Putamen (tissue), 1 donor: ENCODE data around the gene ADCY5.

Experiments used
- DNase-seq: peaks from one replicate; pipeline ENCODE4 v3.0.0-alpha.2; 2016; ENCODE audit warnings: low spot score

Gene ADCY5

GRCh38 chr3:123406598-123406997 lies 42.3 kb downstream of the ADCY5 start:
- no peak for DNase-seq

GRCh38 chr3:123405936-123406510 lies 42.9 kb downstream of the ADCY5 start:
- DNase-seq: no peak

- no peak for DNase-seq
Measured at GRCh38 chr3:123405021-123405420, 43.9 kb downstream of the ADCY5 start.

- DNase-seq: no peak
Measured at GRCh38 chr3:123404391-123404790, 44.5 kb downstream of the ADCY5 start.

DNA sequence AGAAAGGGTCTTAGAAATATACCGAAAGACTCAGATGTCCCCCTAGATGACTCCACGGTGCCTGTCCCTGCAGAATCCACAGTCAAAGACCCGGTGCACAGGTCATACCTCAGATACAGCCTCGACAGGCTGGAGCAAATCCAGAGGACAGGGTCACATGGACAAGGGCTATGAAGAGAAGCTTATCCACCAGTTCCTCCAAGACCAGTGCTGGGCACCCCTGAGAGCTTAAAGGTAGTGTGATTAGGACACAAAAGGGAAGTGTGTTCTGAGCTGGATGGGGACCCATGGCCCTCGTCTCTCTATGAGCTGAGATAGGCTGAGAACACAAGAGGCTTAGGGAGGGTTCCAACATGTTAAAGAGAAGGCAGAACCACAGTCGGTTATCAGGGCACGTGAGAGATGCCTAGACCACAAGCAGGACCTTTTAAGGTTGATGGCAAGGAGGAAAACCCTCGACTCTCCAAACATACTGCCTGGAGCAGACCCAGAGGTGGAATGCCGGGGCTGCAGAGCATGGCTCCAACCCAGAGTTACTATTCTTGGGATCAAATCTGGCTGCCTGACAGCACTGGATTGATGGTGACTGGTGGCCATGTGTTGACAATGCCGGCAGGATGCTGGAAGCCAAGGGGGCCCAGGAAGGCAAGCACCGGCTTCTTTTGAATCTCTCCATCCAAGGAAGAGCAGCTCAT lies 46.9 kb downstream of the ADCY5 start:
- no peak for DNase-seq

- no peak for DNase-seq
Measured at GRCh38 chr3:123400169-123400568, 48.7 kb downstream of the ADCY5 start.

DNA sequence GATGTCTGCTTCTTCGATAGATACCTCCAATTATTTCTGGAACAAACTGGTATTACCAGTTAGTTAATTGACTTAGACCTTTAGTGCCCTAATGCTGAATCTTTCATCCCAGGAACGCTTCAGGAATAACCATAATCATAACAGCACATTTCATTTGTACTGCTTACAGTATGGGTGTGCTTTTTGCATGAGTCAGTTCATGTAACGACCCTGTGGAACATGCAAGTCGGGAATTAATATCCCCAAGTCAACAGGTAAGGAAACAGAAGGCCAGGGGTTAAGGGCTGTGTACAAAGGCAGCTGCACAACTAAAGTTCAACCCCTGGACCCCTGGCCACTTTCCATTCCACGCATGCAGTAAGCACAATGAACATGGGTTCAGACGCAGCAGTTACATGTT lies 49.2 kb downstream of the ADCY5 start:
- no peak for DNase-seq

GRCh38 chr3:123397921-123398785 lies 50.7 kb downstream of the ADCY5 start:
- no peak for DNase-seq

DNA sequence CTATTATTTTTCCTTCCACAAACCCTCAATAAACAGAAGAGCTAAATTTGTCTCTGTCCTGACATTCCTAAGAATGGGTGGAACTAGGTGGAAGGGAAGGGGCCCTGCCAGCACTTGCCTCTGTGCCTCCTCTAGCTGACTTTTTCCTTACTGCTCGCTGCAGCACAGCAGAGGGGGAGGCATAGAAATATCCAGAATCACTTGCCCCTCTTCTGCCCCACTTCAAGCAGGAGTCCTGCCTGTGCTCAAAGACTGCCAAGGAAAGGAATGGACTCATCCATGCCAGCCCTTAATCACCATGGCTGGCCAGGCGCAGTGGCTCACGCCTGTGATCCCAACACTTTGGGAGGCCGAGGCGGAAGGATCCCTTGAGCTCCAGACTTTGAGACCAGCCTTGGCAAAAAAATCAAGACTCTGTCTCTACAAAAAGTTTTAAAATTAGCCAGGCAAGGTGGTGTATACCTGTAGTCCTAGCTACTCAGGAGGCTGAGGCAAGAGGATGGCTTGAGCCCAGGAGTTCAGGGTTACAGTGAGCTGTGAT lies 51.8 kb downstream of the ADCY5 start:
- DNase-seq: no peak

DNA sequence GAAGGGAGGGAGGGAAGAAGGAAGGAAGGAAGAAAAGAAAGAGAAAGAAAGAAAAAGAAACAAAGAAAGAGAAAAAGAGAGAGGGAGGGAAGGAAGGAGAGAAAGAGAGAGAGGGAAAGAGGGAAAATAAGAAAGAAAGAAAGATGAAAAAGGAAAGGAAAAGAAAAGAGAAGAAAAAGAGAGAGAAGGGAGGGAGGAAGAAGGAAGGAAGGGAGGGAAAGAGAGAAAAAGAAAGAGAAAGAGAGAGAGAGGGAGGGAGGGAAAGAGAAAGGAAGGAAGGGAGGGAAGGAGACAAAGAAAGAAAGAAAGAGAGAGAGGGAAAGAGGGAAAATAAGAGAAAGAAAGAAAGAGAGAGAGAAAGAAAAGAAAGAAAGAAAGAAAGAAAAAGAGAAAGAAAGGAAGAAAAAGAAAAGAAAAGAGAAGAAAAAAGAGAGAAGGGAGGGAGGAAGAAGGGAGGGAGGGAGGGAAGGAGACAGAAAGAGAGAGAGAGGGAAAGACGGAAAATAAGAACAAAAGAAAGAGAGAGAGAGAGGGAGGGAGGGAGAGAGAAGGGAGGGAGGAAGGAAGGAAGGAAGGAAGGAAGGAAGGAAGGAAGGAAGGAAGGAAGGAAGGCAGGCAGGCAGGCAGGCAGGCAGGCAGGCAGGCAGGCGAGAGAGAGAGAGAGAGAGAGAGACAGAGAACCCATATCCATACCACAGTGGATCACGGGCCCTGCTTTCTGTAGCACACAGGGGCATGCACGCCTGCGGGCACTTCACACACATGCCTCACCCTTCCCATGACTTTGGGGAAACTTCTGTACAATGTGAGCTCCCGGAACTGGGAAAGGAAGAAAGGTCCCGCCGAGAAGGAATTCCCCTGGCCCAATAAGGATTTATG lies 52.5 kb downstream of the ADCY5 start:
- DNase-seq: no peak

DNA sequence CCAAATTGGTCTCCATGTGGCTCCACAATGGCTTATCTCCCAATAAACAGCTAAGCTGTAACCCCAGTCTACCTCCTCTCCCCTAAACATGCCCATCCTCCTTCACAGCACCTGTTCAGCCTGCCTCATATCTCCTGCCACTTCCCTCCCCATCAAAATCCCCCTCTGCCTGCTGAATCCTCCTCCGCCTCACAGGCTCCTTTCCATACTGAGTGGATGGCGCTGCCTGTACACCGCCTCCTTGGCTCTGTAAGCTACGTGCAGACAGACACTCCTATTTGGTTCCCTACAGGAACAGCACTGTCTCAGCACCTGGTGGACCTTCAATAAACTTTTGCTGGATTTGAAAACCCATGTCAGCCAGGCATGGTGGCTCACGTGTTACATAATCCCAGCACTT lies 53.7 kb downstream of the ADCY5 start:
- DNase-seq: peak; percentile 74

DNA sequence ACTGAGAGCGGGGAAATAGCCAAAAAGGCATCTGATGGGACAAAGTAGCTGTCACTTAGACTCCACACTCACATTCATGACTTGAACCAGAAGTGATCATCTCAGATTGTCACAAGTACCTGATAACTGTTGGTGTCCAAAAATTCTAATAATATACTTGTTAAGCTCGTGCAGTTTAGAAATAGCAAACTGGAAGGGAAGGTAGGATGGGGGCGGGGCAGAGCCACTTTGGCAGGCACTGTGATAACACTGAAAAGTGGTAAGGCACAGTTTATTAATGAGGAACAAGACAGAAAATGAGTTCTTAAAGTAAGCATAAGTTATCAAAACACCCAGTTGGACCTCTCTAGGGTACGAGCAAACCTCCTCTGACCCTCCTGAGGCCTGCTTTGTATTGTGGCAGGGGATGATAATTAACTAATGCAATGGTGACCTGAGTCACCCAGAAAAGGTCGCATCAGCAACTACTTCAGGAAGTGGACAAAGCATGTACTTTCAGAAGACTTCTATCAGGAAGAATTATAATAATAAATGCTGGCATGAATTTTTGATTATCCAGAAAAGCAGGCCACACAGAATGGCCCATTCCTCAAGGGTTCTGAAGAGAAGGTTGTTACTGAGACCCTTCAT lies 54.4 kb downstream of the ADCY5 start:
- DNase-seq: no peak

DNA sequence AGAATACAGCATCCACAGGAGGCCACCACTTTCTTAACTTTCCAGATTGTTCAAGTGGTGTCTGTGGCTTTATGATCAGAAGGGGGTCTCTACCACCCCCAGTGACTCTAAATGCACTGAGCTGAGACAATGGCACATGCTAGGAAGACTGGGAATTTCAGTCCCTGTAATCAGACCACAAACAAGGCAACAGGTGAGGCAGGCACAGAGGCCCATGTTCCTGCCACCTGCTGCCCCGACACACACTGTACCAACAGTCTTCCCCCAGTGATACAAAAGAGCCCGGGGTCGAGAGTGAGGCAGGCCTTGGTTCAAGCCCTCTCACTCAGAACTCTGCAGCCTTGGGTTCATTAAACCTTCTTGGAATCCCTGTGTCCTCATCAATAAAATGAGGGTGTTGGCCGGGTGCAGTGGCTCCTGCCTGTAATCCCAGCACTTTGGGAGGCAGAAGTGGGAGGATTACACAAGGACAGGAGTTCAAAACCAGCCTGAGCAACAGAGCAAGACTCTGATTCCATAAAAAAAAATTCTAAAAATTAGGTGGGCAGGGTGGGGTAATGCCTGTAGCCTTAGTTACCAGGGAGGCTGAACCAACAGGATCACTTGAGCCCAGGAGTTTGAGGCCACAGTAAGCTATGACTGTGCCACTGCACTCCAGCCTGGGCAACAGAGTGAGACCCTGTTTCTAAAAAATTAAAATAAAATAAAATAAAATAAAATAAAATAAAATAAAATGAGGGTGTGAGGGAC lies 55.8 kb downstream of the ADCY5 start:
- DNase-seq: no peak

DNA sequence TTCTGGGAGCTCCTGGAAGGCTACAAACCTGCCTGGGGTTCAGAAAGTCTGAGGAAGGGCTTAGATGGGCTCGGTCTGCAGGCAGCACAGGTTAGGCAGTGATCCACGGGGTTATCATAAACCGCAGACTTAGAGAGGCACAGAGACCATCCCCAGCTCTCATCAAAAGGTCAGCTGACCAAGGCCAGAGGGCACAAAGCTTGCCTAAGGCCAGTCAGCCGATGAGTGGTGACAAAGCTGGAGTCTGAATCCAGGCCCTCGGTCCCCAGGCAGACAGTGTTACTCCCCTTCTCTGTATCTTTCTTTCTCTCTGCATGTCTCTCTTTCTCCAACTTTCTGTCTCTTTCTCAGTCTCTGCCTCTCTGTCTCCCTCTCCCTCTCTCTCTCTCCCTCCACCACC lies 56.5 kb downstream of the ADCY5 start:
- no peak for DNase-seq

DNA sequence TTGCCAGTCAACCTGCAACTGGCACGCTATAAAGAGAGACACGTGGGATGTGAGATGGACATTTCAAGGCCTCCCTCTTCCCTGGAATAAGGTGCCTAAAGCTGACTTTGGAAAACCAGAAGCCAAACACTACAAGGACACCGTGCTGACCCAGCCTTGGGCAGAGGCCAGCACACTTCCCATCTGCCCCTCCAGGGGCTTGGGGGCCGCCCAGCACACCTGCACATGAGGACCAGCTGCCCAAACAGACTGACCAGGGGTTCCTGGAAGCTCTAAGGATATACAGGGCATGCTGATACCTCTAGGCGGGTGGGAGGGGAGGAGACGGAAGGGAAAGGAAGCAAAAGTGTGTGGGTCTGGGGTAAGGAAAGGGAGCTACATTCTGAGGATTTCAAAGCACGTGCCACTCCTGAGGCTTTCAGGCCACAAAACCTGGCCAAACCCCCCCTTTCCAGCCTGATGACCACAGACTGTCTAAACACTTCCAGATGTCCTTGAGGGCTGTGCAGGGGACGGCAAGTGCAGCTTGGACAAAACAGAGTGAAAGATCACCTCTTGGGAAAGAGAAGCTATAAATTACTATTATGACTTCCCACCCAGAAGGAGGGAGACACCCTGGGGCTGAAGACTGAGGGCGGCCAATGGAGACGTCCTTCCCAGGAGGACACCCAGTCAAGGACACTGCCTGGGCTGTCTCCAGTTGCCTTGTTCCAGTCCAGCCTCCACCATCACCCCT lies 57.9 kb downstream of the ADCY5 start:
- no peak for DNase-seq

DNA sequence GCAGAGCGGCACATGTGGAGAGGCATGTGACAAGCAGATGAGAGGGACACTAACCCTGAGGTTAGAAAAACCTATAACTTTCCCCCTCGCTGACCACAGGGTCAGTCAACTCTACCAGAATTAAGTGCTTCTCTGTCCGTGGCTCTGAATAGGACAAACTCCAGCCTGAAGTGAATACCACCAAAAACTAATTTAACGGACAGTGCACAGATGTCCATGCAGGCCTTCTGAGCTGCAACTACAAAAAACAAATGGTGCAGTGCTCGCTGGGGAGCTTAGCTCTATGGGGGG lies 59.3 kb downstream of the ADCY5 start:
- no peak for DNase-seq

DNA sequence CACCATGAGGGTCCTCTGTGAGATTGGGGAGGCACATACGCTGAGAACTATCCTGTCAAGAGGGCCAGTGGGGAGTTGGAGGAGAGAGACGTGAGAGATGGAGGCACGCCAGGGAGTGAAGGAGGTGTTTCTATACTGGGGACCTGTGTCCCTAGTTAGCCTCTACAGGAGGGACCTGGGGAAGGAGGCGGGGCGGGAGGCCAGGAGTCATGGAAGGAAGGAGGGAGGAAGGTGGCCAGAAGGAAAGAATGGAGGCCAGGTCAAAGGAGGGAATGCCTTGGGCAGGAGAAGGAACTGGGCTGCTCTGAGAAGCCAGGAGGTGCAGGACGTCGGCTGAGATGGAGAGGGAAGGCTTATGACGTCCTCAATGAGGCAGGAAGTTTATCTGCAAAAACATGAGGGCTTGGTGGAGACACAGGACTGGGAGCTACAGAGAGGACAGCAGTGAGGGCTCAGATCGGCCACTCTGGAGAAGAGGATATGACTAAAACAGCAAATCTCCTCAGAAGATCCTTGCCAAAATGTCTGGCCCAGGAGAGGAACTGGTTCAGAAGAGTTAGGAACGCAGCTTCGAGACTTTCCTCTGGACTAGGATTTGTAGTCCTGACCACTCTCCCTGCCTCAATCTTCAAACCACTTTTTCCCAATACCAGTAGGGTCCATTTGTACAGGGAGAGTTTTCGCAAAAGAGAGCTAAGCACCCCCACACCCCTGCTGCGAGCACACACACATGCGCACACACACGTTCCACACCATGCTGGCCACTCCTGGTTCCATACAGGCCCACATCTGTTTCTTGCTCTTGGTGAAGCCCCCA lies 59.9 kb downstream of the ADCY5 start:
- DNase-seq: no peak

DNA sequence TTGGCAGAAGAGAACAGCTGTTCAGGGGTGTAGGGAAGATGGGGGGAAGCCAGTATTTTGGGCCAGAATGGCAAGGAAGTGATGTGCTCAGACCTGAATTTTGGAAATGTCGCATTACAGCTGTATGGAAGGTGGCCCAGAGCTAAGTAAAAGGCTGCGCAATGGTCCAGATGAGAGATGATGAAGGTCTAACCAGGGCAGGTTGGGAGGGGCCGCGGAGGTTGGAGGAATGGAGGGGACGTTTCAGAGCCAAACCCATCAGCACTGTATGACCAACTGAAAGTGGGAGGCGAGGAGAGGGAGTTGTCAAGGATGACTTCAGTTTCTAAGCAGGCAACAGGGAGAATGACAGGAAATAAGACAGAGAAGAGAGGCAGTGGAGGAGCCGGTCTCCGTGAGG lies 60.8 kb downstream of the ADCY5 start:
- DNase-seq: no peak

GRCh38 chr3:123387532-123387931 lies 61.4 kb downstream of the ADCY5 start:
- no peak for DNase-seq
